Measurements from ENCODE around the gene TUBGCP2. TPM values are rescaled to one million over a fixed set of nuclear protein-coding genes. Genes with fewer than 3 reads are reported as not detected.

The TUBGCP2 gene
- total and polyA plus RNA-seq, 7 donors = 20.3 to 53.2 (median 33.8) TPM

DNA sequence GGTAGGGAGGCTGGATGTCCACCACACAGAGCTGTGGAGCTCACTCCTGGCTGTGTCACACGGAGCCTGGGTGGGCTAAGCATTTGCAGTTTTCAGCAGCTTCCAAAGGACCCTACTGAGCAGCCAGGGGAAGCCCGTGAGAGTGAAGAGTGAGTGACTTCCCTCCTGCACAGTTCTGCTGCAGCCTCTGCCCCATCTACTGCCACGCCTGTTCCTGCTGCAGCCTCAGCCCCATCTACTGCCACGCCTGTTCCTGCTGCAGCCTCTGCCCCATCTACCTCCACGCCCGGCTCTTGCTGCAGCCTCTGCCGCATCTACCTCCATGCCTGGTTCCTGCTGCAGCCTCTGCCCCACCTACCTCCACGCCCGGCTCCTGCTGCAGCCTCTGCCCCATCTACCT is 44.2 kb downstream of the TUBGCP2 start:
- Histone ChIP-seq H3K4me3 (no peak overlapping the region), H3K36me3 (ENCODE audit: insufficient read depth in 1 of 2, low read depth in 1 of 2) (no peaks in the 10 kb centered on the region), H3K9me3 (no peaks in the 10 kb centered on the region), H3K27me3 (ENCODE audit: insufficient read depth in 3 of 3, low read length in 2 of 3) (no peaks in the 10 kb centered on the region), H3K4me1 (peaks cover 6% of the 10 kb centered on the region), H3K27ac (no peak overlapping the region)
- ATAC-seq (no peak), DNase-seq (no peak)
- WGBS, 3 donors = 75 to 85% (median 79%) methylated on average over 9 of the region's 9 CpGs
- intact Hi-C loops (cut with DNase I) = no loop called here
- TF ChIP-seq, protein P1, sequence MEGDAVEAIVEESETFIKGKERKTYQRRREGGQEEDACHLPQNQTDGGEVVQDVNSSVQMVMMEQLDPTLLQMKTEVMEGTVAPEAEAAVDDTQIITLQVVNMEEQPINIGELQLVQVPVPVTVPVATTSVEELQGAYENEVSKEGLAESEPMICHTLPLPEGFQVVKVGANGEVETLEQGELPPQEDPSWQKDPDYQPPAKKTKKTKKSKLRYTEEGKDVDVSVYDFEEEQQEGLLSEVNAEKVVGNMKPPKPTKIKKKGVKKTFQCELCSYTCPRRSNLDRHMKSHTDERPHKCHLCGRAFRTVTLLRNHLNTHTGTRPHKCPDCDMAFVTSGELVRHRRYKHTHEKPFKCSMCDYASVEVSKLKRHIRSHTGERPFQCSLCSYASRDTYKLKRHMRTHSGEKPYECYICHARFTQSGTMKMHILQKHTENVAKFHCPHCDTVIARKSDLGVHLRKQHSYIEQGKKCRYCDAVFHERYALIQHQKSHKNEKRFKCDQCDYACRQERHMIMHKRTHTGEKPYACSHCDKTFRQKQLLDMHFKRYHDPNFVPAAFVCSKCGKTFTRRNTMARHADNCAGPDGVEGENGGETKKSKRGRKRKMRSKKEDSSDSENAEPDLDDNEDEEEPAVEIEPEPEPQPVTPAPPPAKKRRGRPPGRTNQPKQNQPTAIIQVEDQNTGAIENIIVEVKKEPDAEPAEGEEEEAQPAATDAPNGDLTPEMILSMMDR (IDR thresholded peaks at IDR 0.05) = no peak

DNA sequence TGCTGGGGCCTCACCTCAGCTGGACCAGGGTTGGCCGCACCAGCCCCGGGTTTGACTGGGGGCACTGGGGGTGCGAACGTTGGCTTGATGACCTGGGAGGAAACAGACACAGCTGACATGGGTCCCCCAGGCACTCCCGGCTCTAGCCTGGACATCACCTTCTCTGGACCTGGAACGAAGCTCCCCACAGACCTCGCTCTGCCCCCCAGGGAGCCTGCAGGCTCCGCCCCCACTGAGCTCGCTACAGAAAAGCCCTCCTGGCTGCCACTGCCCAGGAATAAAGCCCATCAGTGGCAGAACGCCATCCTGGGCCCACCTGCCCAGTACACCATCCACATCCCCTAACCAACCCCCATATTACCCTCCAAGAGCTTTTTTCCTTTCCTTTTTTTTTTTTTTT is 45.0 kb downstream of the TUBGCP2 start:
- Histone ChIP-seq H3K4me1 (peaks cover 6% of the 10 kb centered on the region), H3K9me3 (no peaks in the 10 kb centered on the region), H3K27me3 (ENCODE audit: insufficient read depth in 3 of 3, low read length in 2 of 3) (no peaks in the 10 kb centered on the region), H3K36me3 (ENCODE audit: insufficient read depth in 1 of 2, low read depth in 1 of 2) (no peaks in the 10 kb centered on the region), H3K27ac (no peak overlapping the region), H3K4me3 (no peak overlapping the region)
- ATAC-seq (no peak), DNase-seq (no peak)
- WGBS, 3 donors = 79 to 85% (median 81%) methylated on average over 8 to 10 of the region's 10 CpGs
- intact Hi-C loops (cut with DNase I) = no loop called here
- TF ChIP-seq, protein P1 (IDR thresholded peaks at IDR 0.05) = no peak

DNA sequence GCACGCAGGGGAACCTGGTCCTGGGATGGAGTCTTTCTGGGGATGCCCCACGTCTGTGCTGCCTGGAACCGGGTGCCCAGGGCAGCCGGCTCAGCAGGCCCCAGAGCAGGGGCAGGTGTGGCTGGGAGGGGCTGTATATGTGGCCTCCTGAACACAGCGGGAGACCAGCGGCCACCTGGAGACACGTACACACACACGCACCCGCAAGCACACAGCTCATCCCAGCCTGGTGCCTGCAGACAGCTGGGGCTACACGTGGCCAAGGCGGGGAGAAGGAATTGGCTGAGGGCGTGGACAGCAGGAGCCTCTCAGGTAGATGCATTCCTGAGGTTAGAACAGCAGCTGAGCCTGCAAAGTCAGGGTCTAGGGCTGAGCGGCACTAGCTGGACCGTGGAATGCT is 46.0 kb downstream of the TUBGCP2 start:
- peaks cover 10% of the 10 kb centered on the region for H3K4me1 ChIP-seq
- no peaks in the 10 kb centered on the region for H3K9me3 ChIP-seq
- H3K27me3 ChIP-seq (ENCODE audit: insufficient read depth in 3 of 3, low read length in 2 of 3) = no peaks in the 10 kb centered on the region
- WGBS, 3 donors = 81 to 89% (median 82%) methylated on average over 12 to 14 of the region's 14 CpGs
- TF ChIP-seq, protein P1 (IDR thresholded peaks at IDR 0.05) = no peak
- DNase-seq (no peak), ATAC-seq (no peak)
- intact Hi-C loops (cut with DNase I) = no loop called here
- peak overlapping the region; percentile 90 for H3K4me3 ChIP-seq
- H3K27ac ChIP-seq = no peak overlapping the region
- no peaks in the 10 kb centered on the region for H3K36me3 ChIP-seq (ENCODE audit: insufficient read depth in 1 of 2, low read depth in 1 of 2)

DNA sequence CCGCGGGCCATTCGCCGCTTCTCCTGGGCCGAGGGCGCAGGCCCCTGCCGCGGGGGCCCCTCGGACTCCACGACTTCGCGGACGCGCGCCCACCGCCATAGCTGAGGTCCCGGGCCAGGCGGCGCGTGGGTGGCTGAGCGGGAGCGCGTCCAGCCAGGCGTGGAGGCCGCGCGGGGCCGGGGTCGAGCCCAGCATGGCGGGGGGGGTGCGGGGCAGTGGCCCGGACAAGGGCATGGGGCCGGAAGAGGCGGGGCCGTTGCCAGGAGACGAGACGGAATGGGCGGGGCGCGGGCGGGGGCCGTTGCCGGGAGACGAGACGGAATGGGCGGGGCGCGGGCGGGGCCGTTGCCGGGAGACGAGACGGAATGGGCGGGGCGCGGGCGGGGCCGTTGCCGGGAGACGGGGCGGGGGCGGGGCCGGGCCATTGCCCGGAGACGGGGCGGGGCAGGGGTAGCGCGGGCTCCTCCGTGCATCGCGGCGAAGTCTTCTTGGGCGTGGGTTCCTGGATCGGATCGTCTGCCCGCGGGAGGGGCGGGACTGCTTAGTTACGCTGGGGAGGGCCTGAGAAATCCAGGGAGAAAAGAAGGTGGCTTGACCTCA is 46.8 kb downstream of the TUBGCP2 start:
- no peaks in the 10 kb centered on the region for H3K36me3 ChIP-seq (ENCODE audit: insufficient read depth in 1 of 2, low read depth in 1 of 2)
- TF ChIP-seq, protein P1 (IDR thresholded peaks at IDR 0.05) = no peak
- WGBS, 3 donors = 1 to 2% (median 1%) methylated on average over 26 to 79 of the region's 79 CpGs
- H3K4me1 ChIP-seq = peaks cover 15% of the 10 kb centered on the region
- ATAC-seq = peak; percentile 88 to 90 (median 88)
- peak overlapping the region; percentile 92 for H3K27ac ChIP-seq
- no peaks in the 10 kb centered on the region for H3K9me3 ChIP-seq
- peak; percentile 91 to 95 for DNase-seq
- H3K27me3 ChIP-seq (ENCODE audit: insufficient read depth in 3 of 3, low read length in 2 of 3) = no peaks in the 10 kb centered on the region
- peak overlapping the region; percentile 90 for H3K4me3 ChIP-seq
- intact Hi-C loops (cut with DNase I) = loop anchor here in 1 of 2 donors (2.0 kb wide), 1 partner anchor 47 kb away; the partner anchor contains the start of genes TUBGCP2 and ZNF511

All from psoas muscle (tissue), 8 donors.